ENCODE measurements around the gene RPRML. TPM values are rescaled to one million over a fixed set of nuclear protein-coding genes. Genes with fewer than 3 reads are reported as not detected.
A peak's percentile ranks its signal among the peaks of the same experiment; 100 is the strongest.

The RPRML gene
- total RNA-seq, 1 experiment from 2014 or later = 0.11 TPM

GRCh38 chr17:46995841-46996571 is 17.0 kb upstream of the RPRML start:
- H3K9me3 ChIP-seq (ENCODE audit: low read length) = no peaks in the 10 kb centered on the region
- ChIA-PET CTCF (no interaction called here), POLR2A (ENCODE audit: unreplicated experiment) (no interaction called here)
- no peaks in the 10 kb centered on the region for H3K27me3 ChIP-seq (ENCODE audit: low read length)
- TF ChIP-seq EZH2phosphoT487 (IDR thresholded peaks at IDR 0.05; ENCODE audit: borderline replicate concordance, low read length) (no peak), EZH2 (IDR thresholded peaks at IDR 0.05; ENCODE audit: low read length, unreplicated experiment) (no peak), CTCF (conservative IDR thresholded peaks at IDR 0.05; ENCODE audit: low read depth, low read length) (no peak)
- intact Hi-C loops (cut with micrococcal nuclease) = no loop called here
- DNase-seq = peak; percentile 64
- H2AFZ ChIP-seq (ENCODE audit: low read length) = no peak overlapping the region
- H3K4me1 ChIP-seq (ENCODE audit: insufficient read depth, low read length) = peaks cover 10% of the 10 kb centered on the region
- no peak overlapping the region for H3K27ac ChIP-seq (ENCODE audit: low read length)
- H3K4me2 ChIP-seq (ENCODE audit: low read length) = no peak overlapping the region
- H3K36me3 ChIP-seq (ENCODE audit: low read depth, low read length) = no peaks in the 10 kb centered on the region
- no peaks in the 10 kb centered on the region for H3K9me2 ChIP-seq (replicated peaks; ENCODE audit: low read length)
- H3K79me2 ChIP-seq (ENCODE audit: low read length) = no peaks in the 10 kb centered on the region
- no peak overlapping the region for H3K4me3 ChIP-seq (ENCODE audit: low read length)
- no TSS peak for BruUV-seq (replicated peaks)
- H4K20me1 ChIP-seq (ENCODE audit: low read length) = no peaks in the 10 kb centered on the region
- ATAC-seq = peak; percentile 79
- no peaks in the 10 kb centered on the region for H3F3A ChIP-seq (ENCODE audit: low read length, unreplicated experiment)
- H3K9ac ChIP-seq (ENCODE audit: low read length) = no peak overlapping the region

GRCh38 chr17:46994993-46995392 is 15.9 kb upstream of the RPRML start:
- no peak overlapping the region for H3K27ac ChIP-seq (ENCODE audit: low read length)
- intact Hi-C loops (cut with micrococcal nuclease) = no loop called here
- H3K27me3 ChIP-seq (ENCODE audit: low read length) = no peaks in the 10 kb centered on the region
- H3K4me3 ChIP-seq (ENCODE audit: low read length) = no peak overlapping the region
- DNase-seq (no peak), ATAC-seq (no peak)
- TF ChIP-seq EZH2 (IDR thresholded peaks at IDR 0.05; ENCODE audit: low read length, unreplicated experiment) (no peak), CTCF (conservative IDR thresholded peaks at IDR 0.05; ENCODE audit: low read depth, low read length) (no peak), EZH2phosphoT487 (IDR thresholded peaks at IDR 0.05; ENCODE audit: borderline replicate concordance, low read length) (no peak)
- H3K9me3 ChIP-seq (ENCODE audit: low read length) = no peaks in the 10 kb centered on the region
- H3K4me1 ChIP-seq (ENCODE audit: insufficient read depth, low read length) = peaks cover 10% of the 10 kb centered on the region
- no peak overlapping the region for H3K9ac ChIP-seq (ENCODE audit: low read length)
- POLR2A ChIA-PET (ENCODE audit: unreplicated experiment) = no interaction called here
- H2AFZ ChIP-seq (ENCODE audit: low read length) = no peak overlapping the region
- no peaks in the 10 kb centered on the region for H3K9me2 ChIP-seq (replicated peaks; ENCODE audit: low read length)
- H3K4me2 ChIP-seq (ENCODE audit: low read length) = no peak overlapping the region
- BruUV-seq (replicated peaks) = no TSS peak
- H3K36me3 ChIP-seq (ENCODE audit: low read depth, low read length) = no peaks in the 10 kb centered on the region
- CTCF ChIA-PET = no interaction called here
- H3K79me2 ChIP-seq (ENCODE audit: low read length) = no peaks in the 10 kb centered on the region
- no peaks in the 10 kb centered on the region for H3F3A ChIP-seq (ENCODE audit: low read length, unreplicated experiment)
- H4K20me1 ChIP-seq (ENCODE audit: low read length) = no peaks in the 10 kb centered on the region

GRCh38 chr17:46991617-46992016 is 12.6 kb upstream of the RPRML start:
- Histone ChIP-seq H2AFZ (ENCODE audit: low read length) (no peak overlapping the region), H3K4me2 (ENCODE audit: low read length) (no peak overlapping the region), H3K36me3 (ENCODE audit: low read depth, low read length) (no peaks in the 10 kb centered on the region), H3F3A (ENCODE audit: low read length, unreplicated experiment) (no peaks in the 10 kb centered on the region), H3K4me1 (ENCODE audit: insufficient read depth, low read length) (peaks cover 10% of the 10 kb centered on the region), H3K9ac (ENCODE audit: low read length) (no peak overlapping the region), H3K27me3 (ENCODE audit: low read length) (no peaks in the 10 kb centered on the region), H3K79me2 (ENCODE audit: low read length) (no peaks in the 10 kb centered on the region), H3K27ac (ENCODE audit: low read length) (no peak overlapping the region), H3K4me3 (ENCODE audit: low read length) (no peak overlapping the region), H3K9me3 (ENCODE audit: low read length) (no peaks in the 10 kb centered on the region), H3K9me2 (replicated peaks; ENCODE audit: low read length) (no peaks in the 10 kb centered on the region), H4K20me1 (ENCODE audit: low read length) (no peaks in the 10 kb centered on the region)
- intact Hi-C loops (cut with micrococcal nuclease) = no loop called here
- BruUV-seq (replicated peaks) = no TSS peak
- DNase-seq (no peak), ATAC-seq (no peak)
- CTCF ChIA-PET = no interaction called here
- TF ChIP-seq EZH2phosphoT487 (IDR thresholded peaks at IDR 0.05; ENCODE audit: borderline replicate concordance, low read length) (no peak), CTCF (conservative IDR thresholded peaks at IDR 0.05; ENCODE audit: low read depth, low read length) (no peak), EZH2 (IDR thresholded peaks at IDR 0.05; ENCODE audit: low read length, unreplicated experiment) (no peak)
- POLR2A ChIA-PET (ENCODE audit: unreplicated experiment) = no interaction called here

All from PC-3 (cell line).